K562 (cell line): ENCODE data around the gene AKAP6. TPM values are rescaled to one million over a fixed set of nuclear protein-coding genes. Genes with fewer than 3 reads are reported as not detected.

ENCODE experiments used
- ATAC-seq: fragments of 200-7000 bp; cut with Tn5 transposase; 3 replicates; pipeline ENCODE4 v1.9.1; 2020; ENCODE audit warnings: moderate library complexity
- BruUV-seq: library from RNA; stranded (reverse); fragments of 400-500 nt; replicated peaks from 2 replicates; lab custom pipeline; 2021; lab: Mats Ljungman, UMichigan
- CTCF ChIA-PET: fragments of 300-600 bp; formaldehyde crosslinking; extraction: SDS; loops from one replicate; lab custom pipeline; 2021; ENCODE audit warnings: low intra/inter-chr PET ratio; lab: Yijun Ruan, JAX
- POLR2A ChIA-PET: fragments of 300-600, 350-650 bp; sonication (Branson Sonifier 250); formaldehyde crosslinking; extraction: SDS; loops from one replicate; lab custom pipeline; 2021; ENCODE audit warnings: antibody characterized with exemption, inconsistent platforms; lab: Yijun Ruan, JAX
- DNase-seq, 4 experiments: peaks; one replicate each; pipeline versions ENCODE4 v3.0.0 to v3.0.0-alpha.2; 2011 to 2018; ENCODE audit warnings: low spot score in 3 of 4, mixed read lengths in 3 of 4; ENCODE audit errors: extremely low read depth in 1 of 4
- FAIRE-seq: peaks from 2 replicates; lab custom pipeline; 2011; peaks lifted over from hg19 to GRCh38; lab: Jason Lieb, UNC
- H2AFZ ChIP-seq: 2 replicates; pipeline ENCODE4 v1.6.0; 2011; ENCODE audit warnings: low read depth, low read length, control low read depth, inconsistent platforms
- H3K27ac ChIP-seq: fragments of 200-600 bp; 3 replicates; pipeline ENCODE4 v1.8.0; 2011; ENCODE audit warnings: low read depth, mild to moderate bottlenecking, control low read depth, inconsistent platforms, low read length, moderate library complexity, mixed read lengths; ENCODE audit errors: extremely low read depth
- H3K27me3 ChIP-seq, 2 experiments: fragments of 300-600 bp in 1 of 2; 2 replicates in 1 of 2; 3 replicates in 1 of 2; pipeline versions ENCODE4 v1.6.0 to v1.8.0; 2011; ENCODE audit warnings: inconsistent platforms in 2 of 2, low read length in 2 of 2, mild to moderate bottlenecking in 1 of 2, mixed read lengths in 1 of 2, moderate library complexity in 1 of 2; ENCODE audit not compliant: control insufficient read depth in 2 of 2, insufficient read depth in 2 of 2
- H3K36me3 ChIP-seq: fragments of 300-600 bp; 3 replicates; pipeline ENCODE4 v1.8.0; 2011; ENCODE audit warnings: mild to moderate bottlenecking, low read length, inconsistent platforms; ENCODE audit not compliant: control insufficient read depth, insufficient read depth
- H3K4me1 ChIP-seq, 2 experiments: fragments of 200-600 bp in 1 of 2; replicated peaks in 1 of 2; 2 replicates in 1 of 2; 3 replicates in 1 of 2; pipeline versions ENCODE4 v1.5.1 to v1.8.0; 2011; ENCODE audit warnings: inconsistent platforms in 2 of 2, low read length in 2 of 2, mild to moderate bottlenecking in 1 of 2, mixed read lengths in 1 of 2, moderate library complexity in 1 of 2; ENCODE audit not compliant: control insufficient read depth in 2 of 2, insufficient read depth in 2 of 2
- H3K4me2 ChIP-seq: 2 replicates; pipeline ENCODE4 v1.6.1; 2011; ENCODE audit warnings: low read length, control low read depth, inconsistent platforms, mixed read lengths; ENCODE audit not compliant: insufficient read depth
- H3K4me3 ChIP-seq: fragments of 200-600 bp; sonication (generic), shearing (Covaris generic); 2 replicates; pipeline ENCODE4 v1.5.1; 2016; ENCODE audit warnings: control low read depth, inconsistent platforms
- H3K79me2 ChIP-seq: fragments of 200-600 bp; 3 replicates; pipeline ENCODE4 v1.8.0; 2011; ENCODE audit warnings: low read length, inconsistent platforms; ENCODE audit not compliant: control insufficient read depth, insufficient read depth
- H3K9ac ChIP-seq, 2 experiments: 2 replicates each; pipeline versions ENCODE4 v1.6.0 to v1.6.1; 2011; ENCODE audit warnings: low read depth in 2 of 2, low read length in 2 of 2, control low read depth in 1 of 2, inconsistent platforms in 1 of 2, mild to moderate bottlenecking in 1 of 2, mixed read lengths in 1 of 2; ENCODE audit not compliant: insufficient read depth in 1 of 2
- H3K9me1 ChIP-seq: one replicate; pipeline ENCODE4 v1.6.0; 2011; ENCODE audit warnings: inconsistent platforms, mild to moderate bottlenecking, low read length, moderate library complexity; ENCODE audit not compliant: control insufficient read depth, insufficient read depth
- H3K9me3 ChIP-seq: replicated peaks from 2 replicates; pipeline ENCODE4 v1.5.1; 2011; ENCODE audit warnings: low read depth, low read length, inconsistent platforms; ENCODE audit not compliant: control insufficient read depth, insufficient read depth
- H4K20me1 ChIP-seq: replicated peaks from 2 replicates; pipeline ENCODE4 v1.6.1; 2011; ENCODE audit warnings: low read length, inconsistent platforms, mixed read lengths; ENCODE audit not compliant: control insufficient read depth, insufficient read depth
- GABPB1 ChIP-seq: sonication (generic); formaldehyde crosslinking; IDR thresholded peaks from 2 replicates; pipeline ENCODE4 v1.8.0; 2022; ENCODE audit warnings: mild to moderate bottlenecking, missing genetic modification reagents
- KAT7 ChIP-seq: sonication (generic); formaldehyde crosslinking; IDR thresholded peaks from 2 replicates; pipeline ENCODE4 v1.8.0; 2022; ENCODE audit warnings: missing genetic modification reagents, mild to moderate bottlenecking, borderline replicate concordance
- MCM7 ChIP-seq, 2 experiments: fragments of 450-650 bp; IDR thresholded peaks; 2 replicates each; pipeline ENCODE4 v1.6.1; 2016 to 2018
- RBM39 ChIP-seq: fragments of 200-400 bp; formaldehyde crosslinking; optimal IDR thresholded peaks from 2 replicates; pipeline ENCODE3; 2018; ENCODE audit warnings: low read depth, low read length
- SRF ChIP-seq, 2 experiments: fragments of 250-450, 450-650 bp in 1 of 2; sonication (Bioruptor Pico) in 1 of 2; sonication (generic) in 1 of 2; formaldehyde crosslinking; IDR thresholded peaks; 2 replicates each; pipeline versions ENCODE4 v1.5.0 to v1.5.1; 2020 to 2022; ENCODE audit warnings: mild to moderate bottlenecking in 1 of 2, missing genetic modification reagents in 1 of 2
- TCF7 ChIP-seq: sonication (generic); IDR thresholded peaks from 2 replicates; pipeline ENCODE4 v1.6.1; 2016; ENCODE audit warnings: antibody characterized with exemption, borderline replicate concordance
- U2AF2 ChIP-seq: fragments of 200-400 bp; formaldehyde crosslinking; optimal IDR thresholded peaks from 2 replicates; pipeline ENCODE3; 2017; ENCODE audit warnings: low read depth, mild to moderate bottlenecking, low read length
- YBX1 ChIP-seq: fragments of 450-650 bp; IDR thresholded peaks from 2 replicates; pipeline ENCODE4 v1.7.1; 2016; ENCODE audit warnings: mild to moderate bottlenecking
- ZNF740 ChIP-seq, 3 experiments: fragments of 200-800 bp in 1 of 3; sonication (Bioruptor generic) in 1 of 3; sonication (generic) in 1 of 3; formaldehyde crosslinking in 1 of 3; IDR thresholded peaks; 2 replicates each; pipeline versions ENCODE4 v1.6.1 to v1.8.0; 2016 to 2022; ENCODE audit warnings: mild to moderate bottlenecking in 2 of 3, missing compliant biosample characterization in 2 of 3, missing genetic modification characterization in 2 of 3, missing genetic modification reagents in 1 of 3
- WGBS: fragments of 100-300 bp; shearing (Covaris generic); methylation state at CpG from one replicate; pipeline ENCODE4 v1.1.6; 2016; ENCODE audit warnings: low coverage, mixed read lengths; ENCODE audit not compliant: insufficient coverage; ENCODE audit errors: missing lambda C conversion rate; 5-methylcytosine and 5-hydroxymethylcytosine counted together
- in situ Hi-C: fragments of 300-500 bp; cut with MboI; formaldehyde crosslinking; loops from 4 replicates; pipeline ENCODE4 v1.15.0; 2018; ENCODE audit warnings: inconsistent platforms, mixed read lengths
- intact Hi-C: fragments of 100-400 bp; cut with micrococcal nuclease; formaldehyde crosslinking; loops from 2 replicates; pipeline ENCODE4 v1.14.2; 2022
- polyA plus RNA-seq, 8 experiments: library from polyadenylated mRNA; depleted of rRNA in 4 of 8; stranded (reverse) in 5 of 8; unstranded in 3 of 8; fragments of >200 nt; fragmentation: Nextera tagmentation in 2 of 8; fragmentation: Illumina TruSeq in 1 of 8; extraction: Ambion mirVana in 2 of 8; extraction: Trizol in 1 of 8; gene quantifications; 2 replicates each; pipeline versions ENCODE4 v1.2.1 to v1.2.3, GENCODE V29; 2011 to 2014; ENCODE audit warnings: inconsistent platforms in 1 of 8, missing spikeins in 1 of 8
- total RNA-seq, 7 experiments: library from RNA; depleted of rRNA in 6 of 7; stranded (reverse); fragments of >200 nt in 6 of 7; fragmentation: Illumina TruSeq in 2 of 7; extraction: Trizol in 2 of 7; gene quantifications; 2 replicates each; pipeline versions ENCODE4 v1.2.1 to v1.2.3, GENCODE V29; 2011 to 2021; ENCODE audit warnings: low replicate concordance in 1 of 7
- TF ChIP-seq, protein P1 (sequence below): sonication (generic); formaldehyde crosslinking; IDR thresholded peaks from 2 replicates; pipeline ENCODE4 v1.8.0; 2023; ENCODE audit warnings: mild to moderate bottlenecking, missing genetic modification reagents
- TF ChIP-seq, protein P2 (sequence below), 2 experiments: IDR thresholded peaks in 1 of 2; conservative IDR thresholded peaks in 1 of 2; 2 replicates each; pipeline ENCODE4 v1.6.1; 2016; ENCODE audit warnings: low read depth in 2 of 2, mild to moderate bottlenecking in 1 of 2, missing compliant biosample characterization in 1 of 2, missing genetic modification characterization in 1 of 2, moderate library complexity in 1 of 2
- TF ChIP-seq, protein P3 (sequence below): fragments of 150-350 bp; conservative IDR thresholded peaks from 2 replicates; pipeline ENCODE4 v1.6.1; 2014; ENCODE audit warnings: low read length

Gene AKAP6
- total and polyA plus RNA-seq, 9 of the 15 experiments (the other 6 are each of a cell fraction or from before 2014, with no cell fraction given) = 0.03 to 1.7 (median 0.48) TPM

DNA sequence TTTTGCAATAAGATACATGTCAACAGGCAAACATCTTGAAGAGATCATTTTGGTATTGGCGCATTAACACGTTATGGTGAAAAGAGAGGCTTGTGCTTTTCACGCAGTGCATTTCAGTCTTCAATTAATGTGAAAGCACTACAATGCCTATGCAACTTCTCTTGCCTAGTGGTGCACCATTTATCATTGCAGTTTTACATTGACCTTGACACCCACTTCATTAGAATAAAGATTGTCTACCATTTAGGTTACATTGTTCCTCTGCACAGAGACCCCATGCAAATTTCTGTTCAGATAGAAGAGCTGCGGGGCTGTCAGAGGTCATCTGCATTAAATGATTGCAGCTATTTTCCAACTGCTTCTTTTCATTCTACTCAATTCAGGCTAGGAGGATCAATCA is 397.4 kb downstream of the AKAP6 start:
- no peak overlapping the region for H3K27ac ChIP-seq
- no TSS peak for BruUV-seq
- ChIA-PET POLR2A (no interaction called here), CTCF (no interaction called here)
- no peaks in the 10 kb centered on the region for H3K36me3 ChIP-seq
- H3K4me2 ChIP-seq = no peak overlapping the region
- H3K9me1 ChIP-seq = no peaks in the 10 kb centered on the region
- DNase-seq (no peak), FAIRE-seq (no peak), ATAC-seq (no peak)
- WGBS = 3% methylated on average over 4 of the region's 4 CpGs
- no peak overlapping the region for H3K4me3 ChIP-seq
- H3K9me3 ChIP-seq = no peaks in the 10 kb centered on the region
- intact Hi-C loops (no loop called here), in situ Hi-C loops (no loop called here)
- H2AFZ ChIP-seq = no peak overlapping the region
- H3K9ac ChIP-seq = no peak overlapping the region
- no peaks in the 10 kb centered on the region for H4K20me1 ChIP-seq
- no peaks in the 10 kb centered on the region for H3K79me2 ChIP-seq
- no peaks in the 10 kb centered on the region for H3K27me3 ChIP-seq
- no peaks in the 10 kb centered on the region for H3K4me1 ChIP-seq
- TF ChIP-seq, protein P1, sequence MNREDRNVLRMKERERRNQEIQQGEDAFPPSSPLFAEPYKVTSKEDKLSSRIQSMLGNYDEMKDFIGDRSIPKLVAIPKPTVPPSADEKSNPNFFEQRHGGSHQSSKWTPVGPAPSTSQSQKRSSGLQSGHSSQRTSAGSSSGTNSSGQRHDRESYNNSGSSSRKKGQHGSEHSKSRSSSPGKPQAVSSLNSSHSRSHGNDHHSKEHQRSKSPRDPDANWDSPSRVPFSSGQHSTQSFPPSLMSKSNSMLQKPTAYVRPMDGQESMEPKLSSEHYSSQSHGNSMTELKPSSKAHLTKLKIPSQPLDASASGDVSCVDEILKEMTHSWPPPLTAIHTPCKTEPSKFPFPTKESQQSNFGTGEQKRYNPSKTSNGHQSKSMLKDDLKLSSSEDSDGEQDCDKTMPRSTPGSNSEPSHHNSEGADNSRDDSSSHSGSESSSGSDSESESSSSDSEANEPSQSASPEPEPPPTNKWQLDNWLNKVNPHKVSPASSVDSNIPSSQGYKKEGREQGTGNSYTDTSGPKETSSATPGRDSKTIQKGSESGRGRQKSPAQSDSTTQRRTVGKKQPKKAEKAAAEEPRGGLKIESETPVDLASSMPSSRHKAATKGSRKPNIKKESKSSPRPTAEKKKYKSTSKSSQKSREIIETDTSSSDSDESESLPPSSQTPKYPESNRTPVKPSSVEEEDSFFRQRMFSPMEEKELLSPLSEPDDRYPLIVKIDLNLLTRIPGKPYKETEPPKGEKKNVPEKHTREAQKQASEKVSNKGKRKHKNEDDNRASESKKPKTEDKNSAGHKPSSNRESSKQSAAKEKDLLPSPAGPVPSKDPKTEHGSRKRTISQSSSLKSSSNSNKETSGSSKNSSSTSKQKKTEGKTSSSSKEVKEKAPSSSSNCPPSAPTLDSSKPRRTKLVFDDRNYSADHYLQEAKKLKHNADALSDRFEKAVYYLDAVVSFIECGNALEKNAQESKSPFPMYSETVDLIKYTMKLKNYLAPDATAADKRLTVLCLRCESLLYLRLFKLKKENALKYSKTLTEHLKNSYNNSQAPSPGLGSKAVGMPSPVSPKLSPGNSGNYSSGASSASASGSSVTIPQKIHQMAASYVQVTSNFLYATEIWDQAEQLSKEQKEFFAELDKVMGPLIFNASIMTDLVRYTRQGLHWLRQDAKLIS (CRISPR knock-in tag) = no peak
- TF ChIP-seq GABPB1 = no peak
- no peak for TF ChIP-seq YBX1
- TF ChIP-seq SRF (CRISPR knock-in tag; IDR thresholded peaks at IDR 0.05) = no peak
- TF ChIP-seq MCM7 (IDR thresholded peaks at IDR 0.05) = no peak
- no peak for TF ChIP-seq ZNF740 (CRISPR knock-in tag; IDR thresholded peaks at IDR 0.05)
- TF ChIP-seq ZNF740 (tag; IDR thresholded peaks at IDR 0.05) = no peak
- TF ChIP-seq RBM39 = no peak
- TF ChIP-seq TCF7 = no peak
- TF ChIP-seq, protein P2, sequence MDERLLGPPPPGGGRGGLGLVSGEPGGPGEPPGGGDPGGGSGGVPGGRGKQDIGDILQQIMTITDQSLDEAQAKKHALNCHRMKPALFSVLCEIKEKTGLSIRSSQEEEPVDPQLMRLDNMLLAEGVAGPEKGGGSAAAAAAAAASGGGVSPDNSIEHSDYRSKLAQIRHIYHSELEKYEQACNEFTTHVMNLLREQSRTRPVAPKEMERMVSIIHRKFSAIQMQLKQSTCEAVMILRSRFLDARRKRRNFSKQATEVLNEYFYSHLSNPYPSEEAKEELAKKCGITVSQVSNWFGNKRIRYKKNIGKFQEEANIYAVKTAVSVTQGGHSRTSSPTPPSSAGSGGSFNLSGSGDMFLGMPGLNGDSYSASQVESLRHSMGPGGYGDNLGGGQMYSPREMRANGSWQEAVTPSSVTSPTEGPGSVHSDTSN (CRISPR knock-in tag; IDR thresholded peaks at IDR 0.05; ENCODE audit: low read depth) = no peak
- TF ChIP-seq, protein P2 (tag; conservative IDR thresholded peaks at IDR 0.05; ENCODE audit: low read depth) = no peak
- no peak for TF ChIP-seq KAT7 (CRISPR knock-in tag)
- TF ChIP-seq, protein P3, sequence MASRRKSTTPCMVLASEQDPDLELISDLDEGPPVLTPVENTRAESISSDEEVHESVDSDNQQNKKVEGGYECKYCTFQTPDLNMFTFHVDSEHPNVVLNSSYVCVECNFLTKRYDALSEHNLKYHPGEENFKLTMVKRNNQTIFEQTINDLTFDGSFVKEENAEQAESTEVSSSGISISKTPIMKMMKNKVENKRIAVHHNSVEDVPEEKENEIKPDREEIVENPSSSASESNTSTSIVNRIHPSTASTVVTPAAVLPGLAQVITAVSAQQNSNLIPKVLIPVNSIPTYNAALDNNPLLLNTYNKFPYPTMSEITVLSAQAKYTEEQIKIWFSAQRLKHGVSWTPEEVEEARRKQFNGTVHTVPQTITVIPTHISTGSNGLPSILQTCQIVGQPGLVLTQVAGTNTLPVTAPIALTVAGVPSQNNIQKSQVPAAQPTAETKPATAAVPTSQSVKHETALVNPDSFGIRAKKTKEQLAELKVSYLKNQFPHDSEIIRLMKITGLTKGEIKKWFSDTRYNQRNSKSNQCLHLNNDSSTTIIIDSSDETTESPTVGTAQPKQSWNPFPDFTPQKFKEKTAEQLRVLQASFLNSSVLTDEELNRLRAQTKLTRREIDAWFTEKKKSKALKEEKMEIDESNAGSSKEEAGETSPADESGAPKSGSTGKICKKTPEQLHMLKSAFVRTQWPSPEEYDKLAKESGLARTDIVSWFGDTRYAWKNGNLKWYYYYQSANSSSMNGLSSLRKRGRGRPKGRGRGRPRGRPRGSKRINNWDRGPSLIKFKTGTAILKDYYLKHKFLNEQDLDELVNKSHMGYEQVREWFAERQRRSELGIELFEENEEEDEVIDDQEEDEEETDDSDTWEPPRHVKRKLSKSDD = no peak
- no peak for TF ChIP-seq U2AF2
